Fibroblast of skin of left biceps (primary cell): ENCODE results near the gene KLRC2.
"Not testable (repeated sequence)": the region's sequence is repeated elsewhere in the genome, so short reads cannot be mapped to it uniquely, and the experiment has no call there.

ENCODE experiments used
- DNase-seq, 2 experiments: peaks; one replicate each; pipeline ENCODE4 v3.0.0-alpha.2; 2013; ENCODE audit warnings: low read depth in 2 of 2

The KLRC2 gene

GRCh38 chr12:10435816-10436215, at the start of gene KLRC2:
Gene KLRC2 (minus strand): TSS chr12:10436010. CDS start chr12:10435986, 24 bp downstream.
- DNase-seq = not testable (repeated sequence)

- not testable (repeated sequence) for DNase-seq
Observed at GRCh38 chr12:10481901-10482300, 46.1 kb upstream of the KLRC2 start.

- not testable (repeated sequence) for DNase-seq
Observed at GRCh38 chr12:10472808-10473207, 37.0 kb upstream of the KLRC2 start.

- no peak for DNase-seq
Observed at GRCh38 chr12:10469701-10470100, 33.9 kb upstream of the KLRC2 start.

GRCh38 chr12:10466311-10466710, 30.5 kb upstream of the KLRC2 start:
- no peak for DNase-seq

- DNase-seq = no peak
Observed at GRCh38 chr12:10457760-10458159, 21.9 kb upstream of the KLRC2 start.

- no peak for DNase-seq
Observed at GRCh38 chr12:10456856-10457255, 21.0 kb upstream of the KLRC2 start.

GRCh38 chr12:10455766-10456165, 20.0 kb upstream of the KLRC2 start:
- no peak for DNase-seq

- DNase-seq = no peak
Observed at GRCh38 chr12:10454531-10454930, 18.7 kb upstream of the KLRC2 start.

GRCh38 chr12:10453156-10453555, 17.3 kb upstream of the KLRC2 start, which contains the start of gene KLRC1:
Gene KLRC1 (minus strand): TSS chr12:10453377. CDS start chr12:10451156, 2,221 bp downstream.
- no peak for DNase-seq

GRCh38 chr12:10448236-10448635, 12.4 kb upstream of the KLRC2 start:
- no peak for DNase-seq

GRCh38 chr12:10446052-10446451, 10.2 kb upstream of the KLRC2 start:
- DNase-seq = not testable (repeated sequence)

GRCh38 chr12:10441144-10441543, 5.3 kb upstream of the KLRC2 start:
- not testable (repeated sequence) for DNase-seq

- DNase-seq = not testable (repeated sequence)
Observed at GRCh38 chr12:10439608-10440274, 3.9 kb upstream of the KLRC2 start.

GRCh38 chr12:10437601-10438000, 1.8 kb upstream of the KLRC2 start:
- DNase-seq = not testable (repeated sequence)

GRCh38 chr12:10430623-10431022, 5.2 kb downstream of the KLRC2 start:
- not testable (repeated sequence) for DNase-seq

- DNase-seq = not testable (repeated sequence)
Observed at GRCh38 chr12:10425938-10426337, 9.9 kb downstream of the KLRC2 start.

GRCh38 chr12:10424260-10424899, 11.4 kb downstream of the KLRC2 start:
- DNase-seq = not testable (repeated sequence)

- DNase-seq = not testable (repeated sequence)
Observed at GRCh38 chr12:10422159-10422558, 13.7 kb downstream of the KLRC2 start.

- DNase-seq = not testable (repeated sequence)
Observed at GRCh38 chr12:10420334-10420733, 15.5 kb downstream of the KLRC2 start, which contains the start of gene KLRC3. Gene KLRC3 (minus strand): TSS chr12:10420595. CDS start chr12:10420550, 45 bp downstream.

GRCh38 chr12:10409392-10409791, 26.4 kb downstream of the KLRC2 start, which contains the start of gene KLRC4:
Gene KLRC4 (minus strand): TSS chr12:10409757. CDS start chr12:10409575, 182 bp downstream.
- no peak for DNase-seq

GRCh38 chr12:10408842-10409241, 27.0 kb downstream of the KLRC2 start:
- no peak for DNase-seq

GRCh38 chr12:10406725-10407124, 29.1 kb downstream of the KLRC2 start:
- no peak for DNase-seq
